ENCODE results near the gene TPCN2.
"Not testable (repeated sequence)": the region's sequence is repeated elsewhere in the genome, so short reads cannot be mapped to it uniquely, and the experiment has no call there.

Gene TPCN2

GRCh38 chr11:69130654-69131053 is 81.9 kb downstream of the TPCN2 start:
- intact Hi-C loops (cut with DNase I; ENCODE audit: low total_unique reads), result no loop called here
- Histone ChIP-seq H3K4me3 (no peak overlapping the region), H3K4me1 (peaks cover 6 to 35% (median 18%) of the 10 kb centered on the region in 4 donors), H3K9me3 (peaks cover 0 to 5% (median 0%) of the 10 kb centered on the region in 3 donors), H3K27me3 (no peaks in the 10 kb centered on the region), H3K27ac (peak overlapping the region; percentile 34 to 68), H3K36me3 (peaks cover 0 to 4% (median 0%) of the 10 kb centered on the region in 3 donors)
- peak in 1 of 2 donors; percentile 54 for DNase-seq
- TF ChIP-seq, protein P1, sequence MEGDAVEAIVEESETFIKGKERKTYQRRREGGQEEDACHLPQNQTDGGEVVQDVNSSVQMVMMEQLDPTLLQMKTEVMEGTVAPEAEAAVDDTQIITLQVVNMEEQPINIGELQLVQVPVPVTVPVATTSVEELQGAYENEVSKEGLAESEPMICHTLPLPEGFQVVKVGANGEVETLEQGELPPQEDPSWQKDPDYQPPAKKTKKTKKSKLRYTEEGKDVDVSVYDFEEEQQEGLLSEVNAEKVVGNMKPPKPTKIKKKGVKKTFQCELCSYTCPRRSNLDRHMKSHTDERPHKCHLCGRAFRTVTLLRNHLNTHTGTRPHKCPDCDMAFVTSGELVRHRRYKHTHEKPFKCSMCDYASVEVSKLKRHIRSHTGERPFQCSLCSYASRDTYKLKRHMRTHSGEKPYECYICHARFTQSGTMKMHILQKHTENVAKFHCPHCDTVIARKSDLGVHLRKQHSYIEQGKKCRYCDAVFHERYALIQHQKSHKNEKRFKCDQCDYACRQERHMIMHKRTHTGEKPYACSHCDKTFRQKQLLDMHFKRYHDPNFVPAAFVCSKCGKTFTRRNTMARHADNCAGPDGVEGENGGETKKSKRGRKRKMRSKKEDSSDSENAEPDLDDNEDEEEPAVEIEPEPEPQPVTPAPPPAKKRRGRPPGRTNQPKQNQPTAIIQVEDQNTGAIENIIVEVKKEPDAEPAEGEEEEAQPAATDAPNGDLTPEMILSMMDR (IDR thresholded peaks at IDR 0.05), result no peak

DNA sequence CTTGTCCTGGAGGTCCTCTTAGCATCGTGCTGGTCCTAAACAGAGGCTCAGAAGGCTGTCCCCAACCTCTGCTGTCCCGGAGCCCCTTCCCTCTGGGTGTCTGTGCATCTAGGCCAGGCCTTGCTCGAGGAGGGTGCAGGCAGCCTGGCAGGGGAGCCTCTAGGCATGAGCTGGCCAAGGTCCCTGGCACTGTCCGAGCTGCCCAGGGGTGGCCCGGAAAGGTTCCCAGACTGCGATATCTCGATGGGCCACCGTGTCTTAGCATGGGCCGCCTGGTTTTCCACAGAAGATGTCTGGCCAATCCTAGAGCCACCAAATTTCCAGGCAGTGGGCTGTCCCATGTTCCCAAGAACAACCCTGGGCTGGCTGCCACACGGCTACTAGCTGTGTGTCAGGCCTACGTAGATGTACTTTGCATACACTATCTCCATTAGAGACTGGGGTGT is 82.4 kb downstream of the TPCN2 start:
- Histone ChIP-seq H3K4me1 (peaks cover 6 to 31% (median 18%) of the 10 kb centered on the region in 4 donors), H3K4me3 (no peak overlapping the region), H3K27ac (peak overlapping the region; percentile 34 to 68), H3K36me3 (peaks cover 0 to 5% (median 0%) of the 10 kb centered on the region in 3 donors), H3K27me3 (no peaks in the 10 kb centered on the region), H3K9me3 (peaks cover 0 to 5% (median 0%) of the 10 kb centered on the region in 3 donors)
- intact Hi-C loops (cut with DNase I; ENCODE audit: low total_unique reads), result no loop called here
- peak in 1 of 2 donors; percentile 85 for DNase-seq
- TF ChIP-seq, protein P1 (IDR thresholded peaks at IDR 0.05), result no peak

DNA sequence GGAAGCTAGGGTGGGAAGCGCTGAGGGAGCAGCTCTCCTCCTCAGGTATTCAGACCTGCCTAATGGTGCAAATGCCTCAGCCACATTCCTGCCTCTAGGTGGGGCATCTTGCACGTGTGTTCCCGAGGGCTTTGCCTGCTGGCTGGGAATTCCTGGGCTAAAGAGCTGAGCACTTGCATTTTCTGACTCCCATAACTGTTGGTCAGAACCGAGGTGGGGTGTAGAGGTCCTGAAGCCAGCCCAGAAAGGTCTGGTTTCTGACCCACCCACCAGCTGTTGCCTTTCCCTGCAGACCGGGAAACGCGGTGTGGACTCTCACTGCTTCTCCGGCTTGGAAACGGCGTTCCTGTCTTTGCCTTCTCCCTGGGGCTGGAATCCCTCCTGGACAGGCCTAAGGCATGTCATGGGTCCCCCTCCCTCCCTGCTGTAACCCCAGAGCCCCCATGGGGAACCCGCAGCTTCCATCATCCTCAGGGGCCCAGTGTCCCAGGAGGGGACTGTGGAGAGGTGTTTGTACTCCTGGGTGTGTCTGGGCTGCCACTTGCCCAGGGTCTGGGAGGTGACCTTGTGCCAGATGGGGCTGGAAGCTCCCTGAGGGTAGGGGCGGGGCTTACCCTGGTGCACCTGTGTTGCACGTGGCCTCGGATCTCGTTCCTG is 83.0 kb downstream of the TPCN2 start:
- peaks cover 3 to 9% (median 4%) of the 10 kb centered on the region in 3 donors for H3K36me3 ChIP-seq
- peaks cover 6 to 25% (median 16%) of the 10 kb centered on the region in 4 donors for H3K4me1 ChIP-seq
- peaks cover 0 to 5% (median 0%) of the 10 kb centered on the region in 3 donors for H3K9me3 ChIP-seq
- DNase-seq, result peak; percentile 50 to 83
- no peaks in the 10 kb centered on the region for H3K27me3 ChIP-seq
- no peak overlapping the region for H3K4me3 ChIP-seq
- peak overlapping the region in 1 of 2 donors; percentile 68 for H3K27ac ChIP-seq
- TF ChIP-seq, protein P1 (IDR thresholded peaks at IDR 0.05), result peak; percentile 74 to 94
- intact Hi-C loops (cut with DNase I; ENCODE audit: low total_unique reads), result no loop called here

DNA sequence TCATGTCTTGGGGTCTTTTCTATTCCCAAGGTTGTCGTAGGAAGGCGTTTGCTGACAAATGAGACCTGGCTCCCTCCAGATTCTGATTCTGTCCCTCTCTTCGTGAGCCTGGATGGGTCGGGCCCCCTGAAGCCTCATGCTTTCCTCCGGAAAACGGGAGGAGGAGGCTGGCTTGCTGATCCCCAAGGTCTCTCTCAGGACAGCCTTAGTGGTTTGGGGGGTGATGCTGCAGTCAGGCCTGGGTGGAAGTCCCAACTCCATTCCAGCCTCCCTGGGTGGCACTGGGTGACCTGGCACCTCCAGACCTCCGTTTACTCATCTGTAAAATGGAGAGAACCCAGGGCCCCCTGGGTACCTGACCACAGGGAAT is 83.6 kb downstream of the TPCN2 start:
- H3K27ac ChIP-seq, result peak overlapping the region in 1 of 2 donors; percentile 68
- H3K4me1 ChIP-seq, result peaks cover 6 to 20% (median 11%) of the 10 kb centered on the region in 4 donors
- TF ChIP-seq, protein P1 (IDR thresholded peaks at IDR 0.05), result no peak
- no peaks in the 10 kb centered on the region for H3K27me3 ChIP-seq
- H3K9me3 ChIP-seq, result peaks cover 0 to 5% (median 0%) of the 10 kb centered on the region in 3 donors
- intact Hi-C loops (cut with DNase I; ENCODE audit: low total_unique reads), result no loop called here
- peak in 1 of 2 donors; percentile 52 for DNase-seq
- H3K4me3 ChIP-seq, result no peak overlapping the region
- H3K36me3 ChIP-seq, result peaks cover 4 to 10% (median 8%) of the 10 kb centered on the region in 3 donors

DNA sequence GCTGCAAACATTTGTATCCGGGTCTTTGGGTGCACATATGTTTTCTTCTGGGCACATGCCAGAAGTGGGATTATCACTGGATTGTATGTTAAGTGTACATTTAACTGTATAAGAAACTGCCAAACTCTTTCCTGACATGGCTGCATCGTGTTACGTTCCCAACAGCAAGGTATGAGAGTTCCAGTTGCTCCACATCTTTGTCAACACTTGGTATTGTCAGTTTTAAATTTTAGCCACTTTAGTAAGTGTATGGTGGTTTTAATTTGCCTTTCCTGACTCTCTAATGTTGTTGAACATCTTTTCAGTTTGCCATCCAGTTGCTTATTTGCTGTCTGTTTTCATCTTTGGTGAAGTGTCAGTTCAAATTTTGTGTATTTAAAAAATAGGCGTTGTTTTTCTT is 84.5 kb downstream of the TPCN2 start:
- H3K27ac ChIP-seq, result no peak overlapping the region
- no peaks in the 10 kb centered on the region for H3K27me3 ChIP-seq
- TF ChIP-seq, protein P1 (IDR thresholded peaks at IDR 0.05), result no peak
- DNase-seq, result peak in 1 of 2 donors; percentile 5
- no peaks in the 10 kb centered on the region for H3K9me3 ChIP-seq
- H3K36me3 ChIP-seq, result peaks cover 6 to 18% (median 10%) of the 10 kb centered on the region in 3 donors
- H3K4me3 ChIP-seq, result no peak overlapping the region
- intact Hi-C loops (cut with DNase I; ENCODE audit: low total_unique reads), result no loop called here
- H3K4me1 ChIP-seq, result peaks cover 6 to 17% (median 11%) of the 10 kb centered on the region in 4 donors

GRCh38 chr11:69134182-69134581 is 85.5 kb downstream of the TPCN2 start:
- H3K36me3 ChIP-seq, result peaks cover 10 to 27% (median 12%) of the 10 kb centered on the region in 3 donors

More at GRCh38 chr11:69134182-69134581, 85.5 kb downstream of the TPCN2 start:
- intact Hi-C loops (cut with DNase I; ENCODE audit: low total_unique reads); H3K27ac ChIP-seq; H3K9me3 ChIP-seq; DNase-seq; H3K27me3 ChIP-seq; H3K4me3 ChIP-seq: not testable (repeated sequence)
- H3K4me1 ChIP-seq, result peaks cover 6 to 17% (median 11%) of the 10 kb centered on the region in 4 donors

Measured in tibial artery (tissue), 4 donors.